GM12878 (cell line): Measurements from ENCODE around the gene ADCY10. TPM values are rescaled to one million over a fixed set of nuclear protein-coding genes. Genes with fewer than 3 reads are reported as not detected.
A peak's percentile ranks its signal among the peaks of the same experiment; 100 is the strongest.

Experiments
- ATAC-seq: fragments of 200-7000 bp; cut with Tn5 transposase; 3 replicates; pipeline ENCODE4 v1.9.1; 2020; ENCODE audit warnings: mild to moderate bottlenecking, moderate library complexity
- BruUV-seq: library from RNA; stranded (reverse); fragments of 400-500 nt; replicated peaks from 2 replicates; lab custom pipeline; 2021; lab: Mats Ljungman, UMichigan
- CTCF ChIA-PET: fragments of 300-600 bp; sonication (Branson Sonifier 250); formaldehyde crosslinking; extraction: SDS; loops from one replicate; lab custom pipeline; 2021; ENCODE audit warnings: inconsistent platforms; lab: Yijun Ruan, JAX
- POLR2A ChIA-PET: fragments of 350-600 bp; formaldehyde crosslinking; extraction: SDS; loops from one replicate; lab custom pipeline; 2021; ENCODE audit warnings: inconsistent platforms; lab: Charles Lee
- RAD21 ChIA-PET: fragments of 300-600 bp; sonication (Branson Sonifier 250); formaldehyde crosslinking; loops from one replicate; lab custom pipeline; 2023; ENCODE audit warnings: antibody characterized with exemption; ENCODE audit not compliant: unreplicated experiment; lab: Charles Lee
- SMC1A ChIA-PET: fragments of 300-600 bp; sonication (Branson Sonifier 250); formaldehyde crosslinking; loops from one replicate; lab custom pipeline; 2023; ENCODE audit not compliant: unreplicated experiment, uncharacterized antibody; lab: Charles Lee
- DNase-seq: peaks from one replicate; pipeline ENCODE4 v3.0.0-alpha.2; 2011; ENCODE audit warnings: low read depth, low spot score
- FAIRE-seq: peaks from 3 replicates; lab custom pipeline; 2011; peaks lifted over from hg19 to GRCh38; lab: Jason Lieb, UNC
- H2AFZ ChIP-seq: 2 replicates; pipeline ENCODE4 v1.6.0; 2011; ENCODE audit warnings: low read depth, low read length, control low read depth; ENCODE audit not compliant: control insufficient read depth
- H3K27ac ChIP-seq: 2 replicates; pipeline ENCODE4 v1.5.1; 2011; ENCODE audit warnings: control low read depth; ENCODE audit not compliant: control insufficient read depth, insufficient read depth
- H3K27me3 ChIP-seq, 2 experiments: replicated peaks in 1 of 2; 2 replicates each; pipeline versions ENCODE4 v1.6.0 to v1.6.1; 2011; ENCODE audit warnings: low read length in 1 of 2; ENCODE audit not compliant: control insufficient read depth in 2 of 2, insufficient read depth in 2 of 2
- H3K36me3 ChIP-seq, 2 experiments: 2 replicates each; pipeline ENCODE4 v1.5.1; 2011; ENCODE audit warnings: low read length in 1 of 2; ENCODE audit not compliant: control insufficient read depth in 2 of 2, insufficient read depth in 2 of 2
- H3K4me1 ChIP-seq: 2 replicates; pipeline ENCODE4 v1.6.1; 2011; ENCODE audit warnings: mild to moderate bottlenecking, low read length, moderate library complexity, mixed read lengths; ENCODE audit not compliant: control insufficient read depth, insufficient read depth
- H3K4me2 ChIP-seq: 2 replicates; pipeline ENCODE4 v1.6.0; 2011; ENCODE audit warnings: control low read depth; ENCODE audit not compliant: control insufficient read depth, insufficient read depth
- H3K4me3 ChIP-seq: fragments of 200-600 bp; sonication (generic); 2 replicates; pipeline ENCODE4 v1.5.1; 2016
- H3K79me2 ChIP-seq: 2 replicates; pipeline ENCODE4 v1.6.0; 2011; ENCODE audit warnings: low read length; ENCODE audit not compliant: control insufficient read depth, insufficient read depth
- H3K9ac ChIP-seq: 2 replicates; pipeline ENCODE4 v1.8.0; 2011; ENCODE audit warnings: low read length, control low read depth, mixed read lengths; ENCODE audit not compliant: control insufficient read depth, insufficient read depth
- H3K9me3 ChIP-seq: replicated peaks from 3 replicates; pipeline ENCODE4 v1.5.1; 2011; ENCODE audit warnings: mild to moderate bottlenecking, low read length; ENCODE audit not compliant: control insufficient read depth, insufficient read depth
- H4K20me1 ChIP-seq: 2 replicates; pipeline ENCODE4 v1.6.0; 2011; ENCODE audit not compliant: control insufficient read depth, insufficient read depth
- ETV6 ChIP-seq, 2 experiments: fragments of 450-650 bp in 1 of 2; IDR thresholded peaks in 1 of 2; conservative IDR thresholded peaks in 1 of 2; 2 replicates each; pipeline ENCODE4 v1.6.1; 2014; ENCODE audit warnings: antibody characterized with exemption in 1 of 2, borderline replicate concordance in 1 of 2, low read depth in 1 of 2, mild to moderate bottlenecking in 1 of 2, moderate library complexity in 1 of 2
- JUNB ChIP-seq: IDR thresholded peaks from 2 replicates; pipeline ENCODE4 v1.6.1; 2016; ENCODE audit warnings: antibody characterized with exemption, mild to moderate bottlenecking
- MEF2B ChIP-seq: fragments of 450-650 bp; IDR thresholded peaks from 2 replicates; pipeline ENCODE4 v1.6.1; 2018; ENCODE audit warnings: mild to moderate bottlenecking, moderate library complexity; ENCODE audit not compliant: partially characterized antibody, poor library complexity, severe bottlenecking
- MTA2 ChIP-seq: fragments of 450-650 bp; IDR thresholded peaks from 2 replicates; pipeline ENCODE4 v1.6.1; 2016; ENCODE audit warnings: low read depth, mild to moderate bottlenecking, moderate library complexity
- WGBS: methylation state at CpG from one replicate; pipeline ENCODE4 v1.1.6; 2016; ENCODE audit warnings: low lambda C conversion rate; ENCODE audit not compliant: insufficient replicate concordance, insufficient coverage; ENCODE audit errors: missing lambda C conversion rate; 5-methylcytosine and 5-hydroxymethylcytosine counted together
- in situ Hi-C: fragments of 300-500 bp; cut with MboI; formaldehyde crosslinking; loops from 9 replicates; pipeline ENCODE4 v1.14.3; 2018; ENCODE audit warnings: mixed read lengths
- intact Hi-C: fragments of 100-400 bp; cut with micrococcal nuclease; formaldehyde crosslinking; loops from one replicate; pipeline ENCODE4 v1.14.2; 2022; ENCODE audit not compliant: unreplicated experiment
- polyA plus RNA-seq, 11 experiments: library from polyadenylated mRNA; depleted of rRNA in 4 of 11; unstranded in 6 of 11; stranded (reverse) in 5 of 11; fragments of >200 nt; fragmentation: Nextera tagmentation in 4 of 11; fragmentation: Illumina TruSeq in 1 of 11; extraction: Ambion mirVana in 4 of 11; extraction: Trizol in 1 of 11; gene quantifications; 1 replicate in 1 of 11; 2 replicates in 10 of 11; pipeline versions ENCODE4 v1.2.1 to v1.2.3, GENCODE V29; 2011 to 2016; ENCODE audit warnings: inconsistent platforms in 2 of 11, missing spikeins in 2 of 11, low read depth in 1 of 11
- total RNA-seq, 4 experiments: library from RNA; depleted of rRNA in 3 of 4; stranded (reverse); fragments of >200 nt in 3 of 4; fragmentation: Illumina TruSeq in 1 of 4; extraction: Trizol in 1 of 4; gene quantifications; 2 replicates each; pipeline versions ENCODE4 v1.2.1 to v1.2.3, GENCODE V29; 2013 to 2021
- TF ChIP-seq, protein P1 (sequence below): fragments of 450-650 bp; IDR thresholded peaks from 2 replicates; pipeline ENCODE4 v1.6.1; 2017; ENCODE audit warnings: borderline replicate concordance

Gene ADCY10
- total and polyA plus RNA-seq, 10 of the 15 experiments (the other 5 are each of a cell fraction or from before 2014, with no cell fraction given): 0.13 to 0.22 TPM; not detected in 8

DNA sequence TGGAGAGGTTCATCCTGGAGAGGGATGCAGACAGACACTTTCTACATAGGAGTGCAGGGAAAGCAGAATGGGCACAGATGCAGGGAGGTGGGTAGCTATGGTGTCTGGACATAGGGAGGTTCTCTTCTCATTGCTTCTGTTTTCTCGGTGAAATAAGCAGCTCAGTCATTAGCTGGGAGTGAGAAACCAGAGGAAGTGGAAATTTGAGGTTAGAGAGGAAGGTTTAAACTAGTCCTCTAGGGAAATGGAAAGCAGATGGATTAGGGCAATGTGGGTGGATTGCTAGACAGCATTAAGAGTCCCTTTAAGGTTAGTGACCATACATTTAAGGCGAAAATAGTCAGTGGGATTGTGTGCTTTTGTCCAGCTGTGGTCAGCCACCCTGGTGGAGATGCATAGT is 152.5 kb downstream of the ADCY10 start:
- ChIA-PET SMC1A (interaction anchor here (1.7 to 1.9 kb wide), 2 partner anchors 8 to 204 kb away, joined by 3 to 11 read pairs; no protein-coding TSS in a partner anchor), CTCF (interaction anchor here (2.1 kb wide), 1 partner anchor 46 kb away, joined by 5 read pairs; no protein-coding TSS in a partner anchor), POLR2A (interaction anchor here (1.7 kb wide), 1 partner anchor 14 kb away, joined by 4 read pairs; no protein-coding TSS in a partner anchor), RAD21 (interaction anchor here (1.0 kb wide), 1 partner anchor 8 kb away, joined by 3 read pairs; no protein-coding TSS in a partner anchor)
- BruUV-seq: no TSS peak
- 50% methylated on average over 2 of the region's 2 CpGs for WGBS
- Histone ChIP-seq H3K4me3 (no peak overlapping the region), H2AFZ (no peak overlapping the region), H3K27ac (no peak overlapping the region), H3K27me3 (no peaks in the 10 kb centered on the region), H3K4me1 (no peaks in the 10 kb centered on the region; the same call in 1 of the 2 replicates), H3K79me2 (peaks cover 28% of the 10 kb centered on the region), H3K4me2 (no peak overlapping the region), H4K20me1 (no peaks in the 10 kb centered on the region), H3K36me3 (peaks cover 0 to 6% of the 10 kb centered on the region in 2 experiments; a peak in 3 of 4 replicates), H3K9ac (no peak overlapping the region), H3K9me3 (no peaks in the 10 kb centered on the region)
- no peak for TF ChIP-seq JUNB
- TF ChIP-seq, protein P1, sequence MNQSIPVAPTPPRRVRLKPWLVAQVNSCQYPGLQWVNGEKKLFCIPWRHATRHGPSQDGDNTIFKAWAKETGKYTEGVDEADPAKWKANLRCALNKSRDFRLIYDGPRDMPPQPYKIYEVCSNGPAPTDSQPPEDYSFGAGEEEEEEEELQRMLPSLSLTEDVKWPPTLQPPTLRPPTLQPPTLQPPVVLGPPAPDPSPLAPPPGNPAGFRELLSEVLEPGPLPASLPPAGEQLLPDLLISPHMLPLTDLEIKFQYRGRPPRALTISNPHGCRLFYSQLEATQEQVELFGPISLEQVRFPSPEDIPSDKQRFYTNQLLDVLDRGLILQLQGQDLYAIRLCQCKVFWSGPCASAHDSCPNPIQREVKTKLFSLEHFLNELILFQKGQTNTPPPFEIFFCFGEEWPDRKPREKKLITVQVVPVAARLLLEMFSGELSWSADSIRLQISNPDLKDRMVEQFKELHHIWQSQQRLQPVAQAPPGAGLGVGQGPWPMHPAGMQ: no peak
- TF ChIP-seq MEF2B: no peak
- no peak for TF ChIP-seq MTA2
- TF ChIP-seq ETV6 (conservative IDR thresholded peaks at IDR 0.05 in 1 of 2, IDR thresholded peaks at IDR 0.05 in 1 of 2; ENCODE audit: borderline replicate concordance in 1 of 2, low read depth in 1 of 2): no peak
- in situ Hi-C loops (no loop called here), intact Hi-C loops (no loop called here)
- no peak for ATAC-seq
- FAIRE-seq: peak; percentile 31
- DNase-seq: no peak

Other genes with a start within 250 kb of the ADCY10 start
- gene MPZL1, start 192.2 kb downstream of the ADCY10 start, total RNA-seq (2014; rRNA removed): 40.6 and 44.5 TPM in 2 replicates
- 45.4 and 46.4 TPM in 2 replicates for gene MPZL1, start 192.2 kb downstream of the ADCY10 start, total RNA-seq (2014; rRNA removed; fragmentation: Illumina TruSeq; extraction: Trizol)
- 41.8 and 42.0 TPM in 2 replicates for gene MPZL1, start 192.2 kb downstream of the ADCY10 start, total RNA-seq (2021)
- 51.5 and 54.3 TPM in 2 replicates for gene MPZL1, start 192.2 kb downstream of the ADCY10 start, polyA plus RNA-seq (2011; rRNA removed)
- 54.6 and 61.8 TPM in 2 replicates for gene MPZL1, start 192.2 kb downstream of the ADCY10 start, polyA plus RNA-seq (2014; fragmentation: Illumina TruSeq; extraction: Trizol)
- 10 to 100 TPM in 1 of 2 experiments, 1 to 10 TPM in 1; 9.8 to 12.0 TPM for gene MPZL1, start 192.2 kb downstream of the ADCY10 start, polyA plus RNA-seq (2014; fragmentation: Nextera tagmentation; extraction: Ambion mirVana)
- 38.9 and 45.4 TPM in 2 replicates for gene MPZL1, start 192.2 kb downstream of the ADCY10 start, polyA plus RNA-seq (2014; rRNA removed)
- gene MPZL1, start 192.2 kb downstream of the ADCY10 start, polyA plus RNA-seq (2016; fragmentation: Nextera tagmentation; extraction: Ambion mirVana): 10 to 100 TPM; 59.2 to 60.9 TPM
- 25.9 and 29.3 TPM in 2 replicates for gene DCAF6, start 22.5 kb upstream of the ADCY10 start, total RNA-seq (2014; rRNA removed)
- 36.6 and 39.6 TPM in 2 replicates for gene DCAF6, start 22.5 kb upstream of the ADCY10 start, total RNA-seq (2014; rRNA removed; fragmentation: Illumina TruSeq; extraction: Trizol)
- 26.2 and 27.8 TPM in 2 replicates for gene DCAF6, start 22.5 kb upstream of the ADCY10 start, total RNA-seq (2021)
- gene DCAF6, start 22.5 kb upstream of the ADCY10 start, polyA plus RNA-seq (2011; rRNA removed): 62.7 and 98.0 TPM in 2 replicates
- gene DCAF6, start 22.5 kb upstream of the ADCY10 start, polyA plus RNA-seq (2014; fragmentation: Illumina TruSeq; extraction: Trizol): 40.6 and 47.5 TPM in 2 replicates
- gene DCAF6, start 22.5 kb upstream of the ADCY10 start, polyA plus RNA-seq (2014; fragmentation: Nextera tagmentation; extraction: Ambion mirVana): 10 to 100 TPM; 11.4 to 18.3 TPM
- gene DCAF6, start 22.5 kb upstream of the ADCY10 start, polyA plus RNA-seq (2014; rRNA removed): 24.2 and 29.5 TPM in 2 replicates
- gene DCAF6, start 22.5 kb upstream of the ADCY10 start, polyA plus RNA-seq (2016; fragmentation: Nextera tagmentation; extraction: Ambion mirVana): 10 to 100 TPM; 51.2 to 58.1 TPM
- gene MPC2, start 22.9 kb upstream of the ADCY10 start, total RNA-seq (2014; rRNA removed): 58.5 and 59.8 TPM in 2 replicates
- gene MPC2, start 22.9 kb upstream of the ADCY10 start, total RNA-seq (2014; rRNA removed; fragmentation: Illumina TruSeq; extraction: Trizol): 60.3 and 64.0 TPM in 2 replicates
- gene MPC2, start 22.9 kb upstream of the ADCY10 start, total RNA-seq (2021): 69.0 and 71.7 TPM in 2 replicates
- gene MPC2, start 22.9 kb upstream of the ADCY10 start, polyA plus RNA-seq (2011; rRNA removed): 66.3 and 108 TPM in 2 replicates
- gene MPC2, start 22.9 kb upstream of the ADCY10 start, polyA plus RNA-seq (2014; fragmentation: Illumina TruSeq; extraction: Trizol): 54.7 and 56.9 TPM in 2 replicates
- gene MPC2, start 22.9 kb upstream of the ADCY10 start, polyA plus RNA-seq (2014; fragmentation: Nextera tagmentation; extraction: Ambion mirVana): 10 to 100 TPM; 22.5 to 68.5 TPM
- 46.0 and 55.9 TPM in 2 replicates for gene MPC2, start 22.9 kb upstream of the ADCY10 start, polyA plus RNA-seq (2014; rRNA removed)
- gene MPC2, start 22.9 kb upstream of the ADCY10 start, polyA plus RNA-seq (2016; fragmentation: Nextera tagmentation; extraction: Ambion mirVana): 100 to 1,000 TPM; 149 to 164 TPM
- 0.17 and 0.71 TPM in 2 replicates for gene GPR161, start 222.8 kb upstream of the ADCY10 start, total RNA-seq (2014; rRNA removed)
- 0.28 and 0.49 TPM in 2 replicates for gene GPR161, start 222.8 kb upstream of the ADCY10 start, total RNA-seq (2014; rRNA removed; fragmentation: Illumina TruSeq; extraction: Trizol)
- 0.46 and 0.61 TPM in 2 replicates for gene GPR161, start 222.8 kb upstream of the ADCY10 start, total RNA-seq (2021)
- gene GPR161, start 222.8 kb upstream of the ADCY10 start, polyA plus RNA-seq (2011; rRNA removed): not detected in 2 replicates
- 0.22 and 0.43 TPM in 2 replicates for gene GPR161, start 222.8 kb upstream of the ADCY10 start, polyA plus RNA-seq (2014; fragmentation: Illumina TruSeq; extraction: Trizol)
- gene GPR161, start 222.8 kb upstream of the ADCY10 start, polyA plus RNA-seq (2014; fragmentation: Nextera tagmentation; extraction: Ambion mirVana): under 1 TPM in 1 of 2 experiments, not detected in 1; 0.07 TPM
- 0.13 and 0.29 TPM in 2 replicates for gene GPR161, start 222.8 kb upstream of the ADCY10 start, polyA plus RNA-seq (2014; rRNA removed)
- gene GPR161, start 222.8 kb upstream of the ADCY10 start, polyA plus RNA-seq (2016; fragmentation: Nextera tagmentation; extraction: Ambion mirVana): under 1 TPM; 0.08 to 0.39 TPM